Erythroblast (primary cell): Measurements from ENCODE around the gene TSPEAR.

ENCODE experiments used
- GATA1 ChIP-seq: IDR thresholded peaks from 2 replicates; pipeline ENCODE4 v1.6.1; 2011; ENCODE audit warnings: low read depth, mild to moderate bottlenecking, control low read depth, low read length, moderate library complexity
- POLR2A ChIP-seq: IDR thresholded peaks from 2 replicates; pipeline ENCODE4 v1.6.1; 2011; ENCODE audit warnings: mild to moderate bottlenecking, low read length

DNA sequence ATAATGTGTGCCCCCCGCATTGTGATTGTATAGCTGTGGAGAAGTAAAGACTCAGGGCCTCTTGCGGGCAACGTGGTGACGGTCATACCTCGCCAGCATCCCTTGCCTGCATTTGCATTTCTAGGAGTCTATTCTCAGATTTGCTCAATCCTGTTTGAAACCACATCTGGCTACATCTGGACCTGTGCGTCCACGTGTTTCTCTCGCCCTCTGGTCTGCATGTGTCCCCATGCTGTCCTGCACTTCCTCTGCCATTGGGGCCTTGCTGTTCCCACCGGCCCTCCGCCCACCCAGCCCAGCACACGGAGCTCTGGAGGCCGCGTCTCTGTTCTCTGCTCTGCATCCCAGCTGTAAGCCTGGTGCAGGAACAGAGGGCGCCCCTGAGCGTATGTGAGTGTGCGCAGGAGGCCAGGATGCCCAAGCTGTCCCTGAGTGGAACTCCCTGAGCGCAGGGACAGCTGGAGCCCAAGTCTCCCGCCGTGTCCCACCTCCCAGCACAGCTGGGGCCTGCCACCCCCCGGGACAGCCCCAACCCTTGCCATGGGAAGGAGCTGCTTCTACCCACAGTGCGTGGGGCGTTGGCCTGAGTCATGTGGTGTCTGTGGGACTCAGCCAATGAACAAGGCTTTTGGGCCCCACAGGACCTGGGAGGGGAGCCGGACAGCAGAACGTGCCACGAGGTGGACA is 161.7 kb downstream of the TSPEAR start:
- TF ChIP-seq POLR2A (no peak), GATA1 (no peak)
